ENCODE results near the gene NOP16.

DNA sequence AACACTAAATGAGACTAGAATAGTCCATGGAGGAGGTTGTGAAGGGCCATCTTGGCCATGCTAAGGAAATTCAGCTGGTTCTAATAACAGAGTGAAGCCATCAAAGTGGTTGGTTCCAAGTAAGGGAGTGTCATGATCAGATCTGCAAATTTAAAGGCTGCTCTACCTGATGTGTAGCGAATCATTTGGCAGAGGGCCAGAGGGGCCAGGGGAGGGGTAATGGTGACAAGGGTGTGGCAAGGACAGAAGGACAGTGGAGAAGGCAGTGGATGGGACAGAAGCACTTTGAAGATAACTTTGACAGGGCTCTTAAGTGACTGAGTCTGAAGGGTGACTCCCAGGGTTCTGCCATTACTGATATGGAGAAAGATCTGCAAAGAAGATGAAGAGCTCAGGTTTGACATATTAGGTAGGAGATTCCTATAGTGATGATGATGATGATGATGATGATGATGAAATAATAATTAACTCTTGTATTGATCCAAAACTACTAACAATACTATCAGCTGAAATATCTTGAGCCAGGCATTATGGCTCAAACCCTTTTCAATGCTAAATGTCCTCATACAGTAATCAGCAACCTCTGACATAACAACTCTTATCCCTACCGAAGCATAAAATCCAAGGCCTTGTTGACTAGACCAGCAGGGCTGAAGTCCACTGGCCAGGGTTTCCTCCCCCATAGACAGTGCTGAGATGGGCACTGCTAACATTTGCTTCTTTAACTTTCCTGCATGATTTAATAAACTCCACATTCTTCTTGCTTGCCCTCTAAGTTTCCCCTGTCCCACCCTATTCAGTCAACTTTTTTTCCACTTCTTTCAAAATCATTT lies 46.9 kb downstream of the NOP16 start:
- TF ChIP-seq, protein P1, sequence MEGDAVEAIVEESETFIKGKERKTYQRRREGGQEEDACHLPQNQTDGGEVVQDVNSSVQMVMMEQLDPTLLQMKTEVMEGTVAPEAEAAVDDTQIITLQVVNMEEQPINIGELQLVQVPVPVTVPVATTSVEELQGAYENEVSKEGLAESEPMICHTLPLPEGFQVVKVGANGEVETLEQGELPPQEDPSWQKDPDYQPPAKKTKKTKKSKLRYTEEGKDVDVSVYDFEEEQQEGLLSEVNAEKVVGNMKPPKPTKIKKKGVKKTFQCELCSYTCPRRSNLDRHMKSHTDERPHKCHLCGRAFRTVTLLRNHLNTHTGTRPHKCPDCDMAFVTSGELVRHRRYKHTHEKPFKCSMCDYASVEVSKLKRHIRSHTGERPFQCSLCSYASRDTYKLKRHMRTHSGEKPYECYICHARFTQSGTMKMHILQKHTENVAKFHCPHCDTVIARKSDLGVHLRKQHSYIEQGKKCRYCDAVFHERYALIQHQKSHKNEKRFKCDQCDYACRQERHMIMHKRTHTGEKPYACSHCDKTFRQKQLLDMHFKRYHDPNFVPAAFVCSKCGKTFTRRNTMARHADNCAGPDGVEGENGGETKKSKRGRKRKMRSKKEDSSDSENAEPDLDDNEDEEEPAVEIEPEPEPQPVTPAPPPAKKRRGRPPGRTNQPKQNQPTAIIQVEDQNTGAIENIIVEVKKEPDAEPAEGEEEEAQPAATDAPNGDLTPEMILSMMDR (IDR thresholded peaks at IDR 0.05; ENCODE audit: insufficient read depth, low read depth, low read length) = no peak
- no peak for TF ChIP-seq EZH2 (IDR thresholded peaks at IDR 0.05; ENCODE audit: insufficient read depth, low read length)
